NB4 (cell line): ENCODE measurements around the gene EXD3.

Experiments
- CTCF ChIP-seq: IDR thresholded peaks from one replicate; pipeline ENCODE4 v1.5.1; 2012; ENCODE audit warnings: low read depth, low read length
- MAX ChIP-seq: IDR thresholded peaks from 2 replicates; pipeline ENCODE4 v1.6.1; 2011; ENCODE audit warnings: low read depth, low read length
- MYC ChIP-seq: IDR thresholded peaks from 2 replicates; pipeline ENCODE4 v1.6.1; 2011; ENCODE audit warnings: low read depth, low read length

GRCh38 chr9:137430723-137431415 is 7.9 kb upstream of the EXD3 start:
- TF ChIP-seq CTCF (no peak), MYC (no peak), MAX (no peak)
